SJCRH30 (cell line): Measurements from ENCODE around the gene TLE3. TPM values are rescaled to one million over a fixed set of nuclear protein-coding genes. Genes with fewer than 3 reads are reported as not detected.
"Not testable (repeated sequence)": the region's sequence is repeated elsewhere in the genome, so short reads cannot be mapped to it uniquely, and the experiment has no call there.

Experiments
- DNase-seq, 2 experiments: peaks; one replicate each; pipeline ENCODE4 v3.0.0-alpha.2; 2015 to 2020
- H3K27ac ChIP-seq: fragments of 250-450 bp; sonication (Bioruptor Pico); 2 replicates; pipeline ENCODE4 v1.5.1; 2020; ENCODE audit warnings: mild to moderate bottlenecking, moderate library complexity
- H3K27me3 ChIP-seq: fragments of 250-450 bp; sonication (Bioruptor Pico); 2 replicates; pipeline ENCODE4 v1.5.1; 2020; ENCODE audit warnings: mild to moderate bottlenecking, moderate library complexity
- H3K36me3 ChIP-seq: fragments of 250-450 bp; sonication (Bioruptor Pico); 2 replicates; pipeline ENCODE4 v1.5.1; 2020; ENCODE audit warnings: mild to moderate bottlenecking, moderate library complexity
- H3K4me1 ChIP-seq: fragments of 250-450 bp; sonication (Bioruptor Pico); 2 replicates; pipeline ENCODE4 v1.5.1; 2020; ENCODE audit warnings: mild to moderate bottlenecking, moderate library complexity
- H3K4me3 ChIP-seq: fragments of 250-450 bp; sonication (Bioruptor Pico); 2 replicates; pipeline ENCODE4 v1.5.1; 2020; ENCODE audit warnings: mild to moderate bottlenecking, moderate library complexity
- H3K9me3 ChIP-seq: fragments of 250-450 bp; sonication (Bioruptor Pico); replicated peaks from 2 replicates; pipeline ENCODE4 v1.5.1; 2020; ENCODE audit warnings: mild to moderate bottlenecking, moderate library complexity
- total RNA-seq: library from RNA; depleted of rRNA; stranded (reverse); fragments of >200 nt; shearing (Covaris generic); gene quantifications from 2 replicates; pipeline ENCODE4 v1.2.3, GENCODE V29; 2014

The TLE3 gene
- total RNA-seq, 1 experiment from 2014 or later: 35.7 TPM

DNA sequence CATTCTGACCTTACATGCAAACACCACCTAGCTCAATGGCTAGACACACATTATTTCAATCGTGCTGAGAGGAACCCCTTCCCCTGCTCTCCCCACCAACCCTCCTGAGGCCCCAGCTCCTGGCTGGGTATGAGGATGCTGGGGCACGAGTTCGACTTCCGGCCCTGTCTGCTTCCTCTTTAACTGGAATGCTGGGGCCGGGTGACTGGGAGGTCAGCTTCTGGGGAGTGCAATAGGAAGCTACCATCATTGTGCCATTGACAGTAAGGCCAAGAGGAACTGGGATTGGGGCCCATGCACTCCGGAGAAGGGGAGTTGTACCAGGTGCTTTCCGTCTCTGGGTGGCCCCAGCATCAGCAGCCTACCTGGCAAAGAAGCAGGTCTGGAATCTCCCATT, 15.6 kb upstream of the TLE3 start:
- no peaks in the 10 kb centered on the region for H3K36me3 ChIP-seq
- H3K27me3 ChIP-seq: 0 out of 2 replicates have a peak, but pooled peaks cover 2% of the 10 kb centered on the region
- peaks cover 4% of the 10 kb centered on the region for H3K4me1 ChIP-seq
- DNase-seq: no peak
- H3K4me3 ChIP-seq: no peak overlapping the region
- no peak overlapping the region for H3K27ac ChIP-seq
- no peaks in the 10 kb centered on the region for H3K9me3 ChIP-seq

DNA sequence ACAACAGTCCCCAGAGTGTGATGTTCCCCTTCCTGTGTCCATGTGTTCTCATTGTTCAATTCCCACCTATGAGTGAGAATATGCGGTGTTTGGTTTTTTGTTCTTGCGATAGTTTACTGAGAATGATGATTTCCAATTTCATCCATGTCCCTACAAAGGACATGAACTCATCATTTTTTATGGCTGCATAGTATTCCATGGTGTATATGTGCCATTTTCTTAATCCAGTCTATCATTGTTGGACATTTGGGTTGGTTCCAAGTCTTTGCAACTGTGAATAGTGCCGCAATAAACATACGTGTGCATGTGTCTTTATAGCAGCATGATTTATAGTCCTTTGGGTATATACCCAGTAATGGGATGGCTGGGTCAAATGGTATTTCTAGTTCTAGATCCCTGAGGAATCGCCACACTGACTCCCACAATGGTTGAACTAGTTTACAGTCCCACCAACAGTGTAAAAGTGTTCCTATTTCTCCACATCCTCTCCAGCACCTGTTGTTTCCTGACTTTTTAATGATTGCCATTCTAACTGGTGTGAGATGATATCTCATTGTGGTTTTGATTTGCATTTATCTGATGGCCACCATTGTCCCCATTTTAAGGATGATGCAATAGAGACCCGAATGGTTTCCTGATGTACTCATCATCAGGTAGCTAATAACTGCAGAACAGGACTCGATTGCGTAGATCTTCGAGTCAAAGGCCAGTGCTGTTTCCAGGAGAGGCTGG, 15.0 kb upstream of the TLE3 start:
- not testable (repeated sequence) for H3K27ac ChIP-seq, H3K4me1 ChIP-seq, H3K27me3 ChIP-seq, H3K36me3 ChIP-seq, DNase-seq, H3K4me3 ChIP-seq, H3K9me3 ChIP-seq

DNA sequence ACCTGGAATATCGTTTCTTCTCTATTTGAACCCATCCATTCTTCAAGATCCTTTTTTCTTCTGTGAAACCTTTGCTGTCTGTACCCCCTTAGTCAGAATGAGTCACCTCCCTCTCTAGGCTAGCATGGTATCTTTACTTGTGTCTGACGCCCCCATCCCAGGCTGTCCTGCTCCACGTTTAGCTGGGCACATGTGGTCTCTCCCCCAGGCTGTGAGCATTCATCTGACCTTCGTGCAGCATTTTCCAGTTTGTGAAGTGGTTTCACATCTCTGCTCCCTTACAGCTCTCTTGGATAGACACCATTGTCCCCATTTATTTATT, 14.3 kb upstream of the TLE3 start:
- DNase-seq: no peak

DNA sequence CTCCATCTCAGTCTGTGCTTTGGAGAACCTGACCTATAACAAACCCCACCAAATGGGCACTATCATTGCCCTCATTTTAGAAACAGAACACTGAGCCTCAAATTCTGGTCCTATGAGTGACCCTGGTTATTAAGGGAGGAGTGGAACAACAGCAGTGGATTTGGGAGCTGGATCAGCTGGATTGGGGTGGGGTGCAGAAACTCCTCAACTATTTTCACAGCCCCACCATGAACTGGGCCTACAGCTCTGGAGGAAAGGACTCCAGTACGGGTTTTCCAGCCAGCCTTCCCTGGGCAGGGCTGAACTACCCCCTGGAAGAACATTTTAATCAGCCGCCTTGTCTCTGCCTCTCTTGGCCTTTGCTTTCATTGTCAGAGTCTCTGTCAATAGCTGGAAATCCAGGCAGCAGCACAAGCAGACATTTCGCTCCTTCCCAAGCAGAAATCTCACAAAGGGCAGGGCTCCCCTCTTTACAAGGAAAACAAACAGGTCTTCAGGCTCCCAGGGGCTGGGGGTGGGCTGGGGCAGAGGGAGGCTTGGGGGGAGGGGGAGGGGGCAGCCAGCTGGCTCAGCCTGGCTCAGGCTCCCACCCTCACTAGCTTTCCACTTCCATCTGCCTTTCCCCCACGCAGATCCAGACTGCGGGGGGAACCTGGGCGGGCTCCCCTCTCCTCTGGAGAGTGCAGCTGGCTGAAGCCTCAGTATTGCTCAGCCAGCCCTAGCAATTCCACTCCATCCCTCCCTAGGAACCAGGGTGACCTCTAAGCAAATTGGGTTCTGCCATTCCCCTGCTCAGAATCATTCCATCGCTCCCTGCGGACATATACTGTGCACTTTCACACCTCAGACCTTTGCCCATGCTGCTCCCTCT, 13.7 kb upstream of the TLE3 start:
- H3K4me3 ChIP-seq: no peak overlapping the region
- H3K9me3 ChIP-seq: no peaks in the 10 kb centered on the region
- H3K27me3 ChIP-seq: 0 out of 2 replicates have a peak, but pooled peaks cover 2% of the 10 kb centered on the region
- H3K4me1 ChIP-seq: peaks cover 4% of the 10 kb centered on the region
- peak; percentile 80 to 92 for DNase-seq
- H3K27ac ChIP-seq: no peak overlapping the region
- H3K36me3 ChIP-seq: no peaks in the 10 kb centered on the region

More for the DNA sequence above, 14.3 kb upstream of the TLE3 start:
- H3K27me3 ChIP-seq: 0 out of 2 replicates have a peak, but pooled peaks cover 2% of the 10 kb centered on the region
- H3K36me3 ChIP-seq: no peaks in the 10 kb centered on the region
- no peak overlapping the region for H3K4me3 ChIP-seq
- H3K4me1 ChIP-seq: peaks cover 4% of the 10 kb centered on the region
- no peak overlapping the region for H3K27ac ChIP-seq
- no peaks in the 10 kb centered on the region for H3K9me3 ChIP-seq

DNA sequence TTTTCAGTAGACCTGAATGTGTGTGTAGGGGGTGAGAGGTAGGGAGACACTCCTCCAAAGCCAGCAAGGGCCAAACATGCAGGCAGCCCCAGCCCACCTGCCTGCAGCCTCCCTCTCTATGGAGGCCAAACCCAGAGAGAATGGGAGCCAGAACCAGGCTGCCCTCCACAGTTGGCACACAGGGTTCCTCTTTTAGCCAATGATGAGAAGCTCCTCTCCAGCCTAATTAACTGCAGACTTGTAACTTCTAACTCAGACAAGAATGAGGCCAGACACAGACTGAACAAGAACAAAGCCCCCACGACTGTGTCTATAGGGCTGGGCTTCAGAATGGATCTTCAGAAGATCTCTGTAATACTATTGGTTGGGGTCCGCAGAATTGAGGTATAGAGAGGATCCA, 12.3 kb upstream of the TLE3 start:
- no peaks in the 10 kb centered on the region for H3K9me3 ChIP-seq
- no peak overlapping the region for H3K27ac ChIP-seq
- no peak overlapping the region for H3K4me3 ChIP-seq
- peaks cover 2% of the 10 kb centered on the region; the same call in 1 of the 2 replicates for H3K27me3 ChIP-seq
- peaks cover 4% of the 10 kb centered on the region for H3K4me1 ChIP-seq
- no peak for DNase-seq
- H3K36me3 ChIP-seq: no peaks in the 10 kb centered on the region

DNA sequence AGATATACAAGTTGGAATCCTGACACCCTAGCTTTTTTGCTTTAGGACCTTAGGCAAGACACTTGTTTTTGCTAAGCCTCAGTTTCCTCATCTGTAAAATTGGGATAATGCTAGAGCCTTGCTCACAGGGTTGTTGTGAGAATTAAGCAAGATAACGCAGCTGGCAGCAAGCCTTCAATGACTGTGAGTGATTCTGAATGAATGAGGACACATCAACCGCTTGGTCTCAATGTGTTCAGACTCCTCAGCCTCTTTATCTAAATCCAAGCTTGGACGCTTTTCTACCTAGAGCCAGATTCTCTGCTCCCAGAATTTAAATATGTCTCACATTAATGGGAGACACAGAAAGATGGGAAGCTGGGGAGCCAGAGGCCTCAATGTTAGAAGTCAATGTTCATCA, 11.8 kb upstream of the TLE3 start:
- H3K9me3 ChIP-seq: no peaks in the 10 kb centered on the region
- DNase-seq: no peak
- peaks cover 2% of the 10 kb centered on the region; the same call in 1 of the 2 replicates for H3K27me3 ChIP-seq
- H3K36me3 ChIP-seq: no peaks in the 10 kb centered on the region
- H3K27ac ChIP-seq: no peak overlapping the region
- no peak overlapping the region for H3K4me3 ChIP-seq
- H3K4me1 ChIP-seq: peaks cover 4% of the 10 kb centered on the region

DNA sequence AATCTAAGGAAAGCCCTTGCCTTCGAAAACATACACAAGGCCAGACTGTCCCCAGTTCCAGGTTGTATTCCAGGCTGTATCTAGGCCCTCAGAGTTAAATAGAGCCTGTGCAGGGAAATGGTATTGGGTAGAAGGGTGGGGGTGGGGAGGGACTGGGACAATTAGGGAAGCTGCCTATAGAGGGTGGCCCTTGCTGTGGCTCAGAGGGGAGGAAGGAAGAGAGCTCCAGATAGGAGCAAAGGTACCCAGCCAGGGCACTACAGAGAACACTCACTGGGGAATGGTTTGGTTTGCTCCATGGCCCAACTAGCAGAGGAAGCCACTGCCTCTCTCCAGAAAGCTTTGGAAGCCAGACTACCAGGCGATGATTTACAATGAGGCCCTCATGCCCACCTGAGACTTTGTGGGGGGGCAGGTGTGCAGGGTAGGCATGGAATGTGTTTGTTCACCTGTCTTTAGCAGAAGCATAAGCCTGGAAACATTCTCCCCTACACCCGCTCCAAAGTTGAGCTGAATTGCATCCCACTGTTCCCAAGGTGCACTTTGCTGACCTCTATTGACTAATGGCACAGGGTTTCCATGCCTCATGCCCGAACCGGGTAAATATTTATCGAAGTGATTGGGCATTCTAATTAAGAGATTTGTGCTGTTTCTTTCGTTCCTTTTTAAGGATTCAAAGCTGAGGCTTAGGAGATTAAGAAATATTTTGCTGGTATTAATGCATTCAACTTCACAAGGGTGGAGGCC, 6.3 kb upstream of the TLE3 start:
- no peaks in the 10 kb centered on the region for H3K36me3 ChIP-seq
- no peak for DNase-seq
- H3K27me3 ChIP-seq: peaks cover 2% of the 10 kb centered on the region; the same call in 1 of the 2 replicates
- no peaks in the 10 kb centered on the region for H3K9me3 ChIP-seq
- H3K27ac ChIP-seq: no peak overlapping the region
- H3K4me1 ChIP-seq: peaks cover 9% of the 10 kb centered on the region; the same call in 1 of the 2 replicates
- no peak overlapping the region for H3K4me3 ChIP-seq

DNA sequence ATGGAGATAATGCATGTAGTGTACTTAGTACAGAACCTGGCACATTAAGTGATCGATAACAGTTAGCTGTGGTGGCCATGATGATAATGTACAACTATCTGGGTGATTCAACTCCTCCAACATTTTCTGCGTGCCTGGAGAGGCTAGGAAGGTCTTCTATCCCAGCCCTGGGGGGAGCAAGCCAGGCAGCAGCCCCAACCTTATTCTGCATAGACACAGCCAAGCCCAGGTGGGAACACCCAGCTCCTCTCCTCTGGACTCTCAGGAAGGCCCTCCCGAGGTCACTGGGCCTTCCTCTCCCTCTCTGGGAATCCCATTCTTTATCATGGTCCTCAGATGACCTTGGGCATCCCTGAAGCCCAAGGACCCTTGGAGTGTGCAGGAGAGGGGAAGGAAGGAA, 5.1 kb upstream of the TLE3 start:
- Histone ChIP-seq H3K9me3 (no peaks in the 10 kb centered on the region), H3K4me3 (no peak overlapping the region), H3K4me1 (peaks cover 14% of the 10 kb centered on the region), H3K27me3 (no peaks in the 10 kb centered on the region; the same call in 1 of the 2 replicates), H3K27ac (no peak overlapping the region), H3K36me3 (no peaks in the 10 kb centered on the region)
- DNase-seq: no peak

DNA sequence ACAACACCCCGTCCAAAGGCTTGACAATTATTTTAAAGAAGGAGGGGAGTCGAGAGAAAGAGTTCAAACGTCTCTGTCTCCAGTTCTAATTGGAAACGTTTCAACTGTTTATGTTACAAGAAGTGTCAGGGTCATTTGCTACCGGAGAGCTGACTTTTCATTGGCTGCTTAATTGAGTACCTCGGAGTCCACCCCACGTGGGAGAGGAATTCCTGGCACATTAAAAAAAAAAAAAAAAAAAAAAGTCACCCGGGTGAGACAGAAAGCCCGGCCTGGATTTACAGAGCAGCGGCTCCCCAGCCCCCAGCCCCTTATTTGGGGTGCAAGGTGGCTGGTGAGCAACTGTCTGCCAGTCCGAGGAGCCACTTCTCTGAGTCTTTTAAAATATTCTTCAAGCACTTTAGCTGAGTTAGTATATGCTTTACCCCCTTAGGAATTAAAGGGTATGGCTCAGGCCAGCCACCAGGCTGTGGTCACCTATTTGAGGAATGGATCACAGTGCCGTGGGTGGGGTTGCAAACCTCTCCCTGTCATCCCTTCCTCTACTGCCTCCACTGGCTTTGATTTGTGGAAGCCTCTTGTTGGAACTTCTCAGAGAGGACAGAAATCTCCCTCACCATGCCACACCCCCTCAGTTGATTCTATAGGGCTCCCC, 3.9 kb upstream of the TLE3 start:
- Histone ChIP-seq H3K27ac (no peak overlapping the region), H3K27me3 (no peaks in the 10 kb centered on the region; the same call in 1 of the 2 replicates), H3K9me3 (no peaks in the 10 kb centered on the region), H3K4me3 (0 out of 2 replicates have a peak overlapping the region, but pooled peaks have one; percentile 14), H3K36me3 (no peaks in the 10 kb centered on the region), H3K4me1 (peaks cover 14% of the 10 kb centered on the region)
- DNase-seq: peak; percentile 93 to 96

DNA sequence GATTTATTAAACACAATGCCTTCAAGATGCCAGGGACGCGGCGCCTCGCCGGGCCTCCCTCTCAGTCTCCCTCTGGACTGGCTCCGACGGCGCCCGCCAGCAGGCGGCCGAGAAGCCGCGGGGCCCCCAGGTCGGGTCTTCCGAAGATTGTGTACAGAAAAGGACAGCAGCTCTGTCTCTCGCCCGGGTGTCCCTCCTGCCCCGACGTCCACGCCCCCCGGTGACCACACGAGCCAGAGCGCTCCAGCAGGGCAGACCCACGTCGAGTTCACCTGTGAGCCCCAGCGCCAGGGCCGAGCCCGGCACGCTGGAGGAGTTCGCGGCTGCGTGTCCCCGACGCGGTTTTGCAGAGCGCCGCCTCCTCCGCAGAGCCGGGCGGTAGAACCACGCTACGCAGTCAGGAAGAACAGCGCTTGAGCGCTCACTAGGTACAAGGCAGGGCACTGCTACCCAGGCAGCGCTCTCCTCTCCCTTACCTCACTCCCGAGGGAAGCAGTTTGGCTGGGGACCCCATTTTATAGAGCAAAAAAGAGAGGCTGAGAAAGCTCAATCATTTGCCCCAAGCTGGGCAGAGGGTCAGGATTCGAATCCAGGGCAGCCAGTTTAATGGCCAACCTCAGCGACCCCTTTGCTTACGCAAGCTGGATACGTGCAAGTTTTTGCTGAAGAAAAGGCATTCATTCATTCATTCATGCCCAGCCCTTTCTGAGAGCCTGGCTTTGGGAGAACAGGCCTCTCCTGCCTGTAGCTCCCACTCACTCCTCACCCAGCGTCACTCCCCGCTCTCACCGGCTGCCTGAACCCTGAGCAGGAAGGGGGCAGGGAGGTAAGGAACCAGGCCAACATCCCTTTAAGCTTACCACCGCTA, 3.0 kb upstream of the TLE3 start:
- DNase-seq: peak; percentile 75 to 83
- no peaks in the 10 kb centered on the region; the same call in 1 of the 2 replicates for H3K27me3 ChIP-seq
- no peaks in the 10 kb centered on the region for H3K36me3 ChIP-seq
- peak overlapping the region; percentile 19 for H3K4me3 ChIP-seq
- peaks cover 14% of the 10 kb centered on the region for H3K4me1 ChIP-seq
- no peak overlapping the region for H3K27ac ChIP-seq
- no peaks in the 10 kb centered on the region for H3K9me3 ChIP-seq

DNA sequence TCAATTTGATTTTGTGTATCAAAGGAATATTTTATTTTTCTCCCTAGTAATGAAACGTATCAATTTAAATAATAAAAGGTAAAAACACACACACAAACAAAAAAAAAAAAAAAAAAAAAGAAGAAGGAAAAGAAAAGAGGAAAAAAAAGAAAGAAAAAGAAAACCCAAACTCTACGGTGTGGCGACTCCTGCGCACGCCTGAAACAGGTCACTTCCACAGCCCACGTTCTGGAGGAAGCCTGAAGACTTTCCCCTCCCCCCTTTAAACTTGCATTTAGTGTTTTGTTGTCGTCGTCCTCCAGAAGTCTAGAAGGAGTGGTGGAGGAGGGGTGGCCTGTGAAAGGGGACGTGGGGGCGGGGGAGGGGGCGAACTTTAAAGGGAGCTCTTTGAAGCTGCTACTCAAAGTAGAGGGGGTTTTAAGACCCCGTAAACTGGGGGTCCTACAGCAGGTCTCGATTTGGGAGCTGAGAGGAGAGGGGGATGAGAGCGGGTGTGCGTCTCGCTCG, 2.3 kb upstream of the TLE3 start:
- Histone ChIP-seq H3K36me3 (no peaks in the 10 kb centered on the region), H3K4me1 (peaks cover 14% of the 10 kb centered on the region), H3K4me3 (peak overlapping the region; percentile 19), H3K27me3 (no peaks in the 10 kb centered on the region), H3K9me3 (no peaks in the 10 kb centered on the region), H3K27ac (no peak overlapping the region)
- DNase-seq: peak in 1 of 2 experiments; percentile 54

DNA sequence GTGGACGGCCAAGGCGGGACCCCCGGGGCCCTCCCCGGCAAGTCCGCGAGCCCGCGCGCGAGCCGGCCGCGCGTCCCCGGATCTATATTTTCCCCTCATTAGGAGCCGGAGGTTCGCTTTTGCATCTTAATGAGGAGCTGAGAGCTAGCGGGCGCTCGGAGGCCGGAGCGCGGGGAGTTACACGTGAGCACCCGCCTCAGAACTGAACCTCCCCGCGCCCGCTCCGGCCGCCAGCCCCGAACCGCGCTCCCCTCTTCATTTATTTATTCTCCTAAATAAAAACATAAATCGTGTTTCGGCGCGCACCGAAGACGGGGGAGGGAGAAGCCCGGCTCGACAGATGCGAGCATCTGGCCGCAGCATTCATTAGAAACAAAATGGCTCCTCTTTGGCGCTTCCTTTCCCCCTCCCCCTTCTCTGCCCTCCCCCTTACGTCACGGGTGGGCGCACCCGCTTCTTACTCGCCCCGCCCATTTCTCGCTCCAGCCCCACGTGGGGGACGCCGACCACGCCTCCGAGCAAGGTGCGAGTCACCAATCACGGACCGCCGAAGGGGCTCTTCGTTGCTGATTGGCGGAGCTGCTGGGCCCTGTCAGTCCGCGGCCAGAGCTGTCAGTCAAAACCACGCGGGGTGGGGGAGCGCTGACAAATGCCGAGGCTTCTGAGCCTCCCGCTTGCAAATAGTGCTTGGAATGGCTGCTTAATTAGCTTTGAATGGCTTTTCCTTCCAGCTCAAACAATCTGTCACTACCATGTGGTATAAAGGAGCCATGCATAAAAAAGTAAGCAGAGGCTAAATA, 1.6 kb upstream of the TLE3 start:
- H3K4me1 ChIP-seq: peaks cover 20% of the 10 kb centered on the region
- DNase-seq: peak; percentile 100
- no peaks in the 10 kb centered on the region for H3K9me3 ChIP-seq
- H3K27ac ChIP-seq: peak overlapping the region; percentile 88
- peak overlapping the region; percentile 86 for H3K4me3 ChIP-seq
- no peaks in the 10 kb centered on the region for H3K27me3 ChIP-seq
- no peaks in the 10 kb centered on the region for H3K36me3 ChIP-seq
